ENCODE data around the gene TMEM127. TPM values are rescaled to one million over a fixed set of nuclear protein-coding genes. Genes with fewer than 3 reads are reported as not detected.
A peak's percentile ranks its signal among the peaks of the same experiment; 100 is the strongest.

The TMEM127 gene
- total RNA-seq, 1 donor: 29.1 TPM

DNA sequence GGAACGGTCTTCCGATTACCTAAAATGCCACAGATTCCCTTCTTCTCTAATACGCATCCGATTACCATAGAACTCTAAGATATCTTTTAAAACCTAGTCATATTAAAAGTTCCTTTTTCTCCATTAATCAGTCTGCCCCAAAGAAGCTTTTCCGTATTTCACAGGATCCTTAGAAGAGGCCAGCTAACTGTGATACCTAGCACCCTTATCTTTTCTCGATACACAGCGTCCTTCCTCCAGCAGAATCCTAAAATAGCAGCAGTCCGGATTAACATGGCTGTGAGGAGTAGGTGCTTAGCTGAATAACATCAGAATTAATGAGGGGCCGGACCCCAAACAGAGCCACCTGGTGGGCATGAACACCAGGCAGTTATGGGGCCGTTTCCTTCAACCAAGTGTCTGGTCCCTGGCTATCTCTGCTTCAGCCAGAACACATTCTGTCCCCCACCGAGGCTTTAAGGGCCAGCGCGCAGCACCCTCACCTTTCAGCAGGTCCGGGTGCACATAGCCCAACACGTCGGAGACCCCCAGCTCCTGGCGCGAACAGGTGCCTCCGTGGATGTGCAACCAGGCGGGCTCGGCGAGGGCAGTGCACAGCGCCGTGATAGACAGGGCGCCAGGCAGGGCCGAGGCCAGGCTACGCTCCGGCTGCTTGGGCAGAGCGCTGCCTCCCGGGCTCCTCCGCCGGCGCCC lies 995 bp downstream of the TMEM127 start:
- DNase-seq (ENCODE audit: low read depth in 2 of 3, low spot score in 2 of 3): peak in 2 of 3 donors; percentile 55 to 66

DNA sequence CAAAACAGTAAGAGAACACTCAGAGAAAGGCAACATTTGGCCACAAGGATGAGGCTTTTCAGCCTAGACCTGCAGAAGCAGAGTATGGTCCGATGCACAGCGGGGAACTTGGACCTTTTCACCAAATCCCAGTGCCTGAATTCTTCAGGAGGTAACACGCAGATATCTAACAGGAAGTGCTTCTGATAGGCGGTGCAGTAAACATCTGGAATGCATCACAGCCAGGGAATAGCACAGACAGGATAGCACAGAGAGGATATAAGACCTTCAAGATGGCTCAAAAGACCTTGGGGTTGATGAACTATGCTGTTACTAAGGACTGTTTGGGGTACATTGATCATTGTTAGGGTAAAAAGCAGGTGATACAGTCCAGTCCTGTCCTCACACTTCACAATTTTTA lies 1.7 kb downstream of the TMEM127 start:
- DNase-seq (ENCODE audit: low read depth in 2 of 3, low spot score in 2 of 3): no peak

DNA sequence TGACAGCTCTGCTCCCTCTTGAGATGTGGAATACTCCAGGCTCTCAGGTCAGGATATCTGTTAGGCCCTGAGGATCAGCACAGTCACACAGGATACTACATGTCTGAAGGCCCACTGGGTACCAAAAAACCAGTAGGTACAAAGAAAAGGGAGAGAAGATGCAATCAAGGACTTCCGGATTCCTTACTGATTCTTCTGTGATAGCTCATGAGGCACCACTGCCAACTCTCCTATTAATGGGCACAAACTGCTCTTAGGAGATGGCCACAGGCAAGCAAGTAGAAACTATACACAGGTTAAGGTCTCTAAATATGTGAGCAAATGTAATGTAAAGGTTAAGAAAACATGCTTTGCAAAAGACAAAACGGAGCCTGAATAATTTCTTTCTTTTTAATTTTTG lies 3.5 kb downstream of the TMEM127 start:
- DNase-seq (ENCODE audit: low read depth in 2 of 3, low spot score in 2 of 3): no peak

DNA sequence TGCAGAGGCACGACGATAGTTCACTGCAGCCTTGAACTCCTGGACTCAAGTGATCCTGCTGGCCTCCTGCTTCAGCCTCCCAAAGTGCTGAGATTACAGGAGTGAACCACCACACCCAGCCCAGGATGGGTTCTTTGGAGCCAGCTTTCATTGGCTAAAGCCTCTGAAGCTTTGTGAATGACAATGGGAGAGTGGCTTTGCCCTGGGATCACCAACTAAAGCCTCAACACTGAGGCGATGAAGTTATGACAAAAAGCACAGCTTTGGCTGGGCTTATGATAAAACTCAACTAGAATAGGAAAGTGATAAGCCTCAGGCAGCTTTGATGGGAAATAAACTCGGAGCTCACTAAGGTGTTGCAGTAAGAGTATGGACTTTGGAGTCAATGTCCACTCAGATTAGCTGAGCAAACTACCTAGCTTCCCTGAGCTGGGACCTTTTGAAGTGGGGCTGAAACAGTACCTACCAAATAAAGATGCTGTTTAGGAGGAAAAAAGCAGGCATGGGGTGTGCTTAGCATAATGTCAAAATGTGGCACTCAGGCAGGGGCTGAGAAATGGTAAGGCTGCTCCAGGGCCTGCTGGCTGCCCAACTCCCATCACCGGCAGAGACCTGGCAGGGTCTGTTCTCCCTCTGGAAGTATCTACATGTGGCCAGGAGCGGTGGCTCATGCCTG lies 4.3 kb downstream of the TMEM127 start:
- DNase-seq (ENCODE audit: low read depth in 2 of 3, low spot score in 2 of 3): no peak

DNA sequence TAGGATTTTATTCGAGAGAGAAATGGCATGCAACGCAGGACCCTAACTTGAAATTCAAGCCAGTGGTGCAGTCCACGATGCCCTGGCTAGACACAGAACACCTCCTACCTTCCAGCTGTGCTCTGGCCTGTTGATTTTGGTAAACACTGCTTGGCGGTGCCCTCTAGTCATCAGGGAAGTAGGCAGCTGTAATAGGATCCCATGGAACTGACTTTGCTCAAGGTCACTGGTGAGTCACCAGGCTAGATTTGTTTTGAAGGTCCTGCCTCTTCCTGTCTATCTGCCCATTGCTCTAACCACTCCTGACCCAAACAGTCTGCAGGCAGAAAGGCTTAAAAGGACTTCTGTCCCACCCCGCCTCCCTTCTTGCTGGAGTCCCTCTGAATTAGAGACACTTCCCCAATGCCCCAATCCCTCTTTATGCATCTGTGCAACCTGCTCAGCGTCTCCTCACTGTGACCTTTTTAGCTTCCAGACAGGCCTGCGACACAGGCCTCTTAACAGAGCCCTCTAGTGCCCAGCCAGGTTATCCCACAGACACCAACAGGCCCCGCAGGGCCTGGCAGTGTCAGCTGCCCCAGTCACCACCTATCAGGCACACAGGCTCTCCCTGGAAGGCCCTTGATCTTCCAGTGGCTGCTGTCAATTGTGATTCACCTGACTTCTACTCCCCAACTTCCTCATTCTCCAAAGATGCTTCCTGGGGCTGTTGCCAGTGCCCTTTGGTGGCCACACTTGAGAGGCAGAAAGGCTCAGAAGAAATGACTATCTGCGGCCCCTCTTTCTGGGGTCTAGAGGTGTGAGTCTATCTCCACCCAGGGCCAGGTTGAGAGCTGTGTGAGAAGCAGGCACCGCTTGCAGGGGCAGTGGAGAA lies 5.2 kb downstream of the TMEM127 start:
- peak in 2 of 3 donors; percentile 79 to 82 for DNase-seq (ENCODE audit: low read depth in 2 of 3, low spot score in 2 of 3)

DNA sequence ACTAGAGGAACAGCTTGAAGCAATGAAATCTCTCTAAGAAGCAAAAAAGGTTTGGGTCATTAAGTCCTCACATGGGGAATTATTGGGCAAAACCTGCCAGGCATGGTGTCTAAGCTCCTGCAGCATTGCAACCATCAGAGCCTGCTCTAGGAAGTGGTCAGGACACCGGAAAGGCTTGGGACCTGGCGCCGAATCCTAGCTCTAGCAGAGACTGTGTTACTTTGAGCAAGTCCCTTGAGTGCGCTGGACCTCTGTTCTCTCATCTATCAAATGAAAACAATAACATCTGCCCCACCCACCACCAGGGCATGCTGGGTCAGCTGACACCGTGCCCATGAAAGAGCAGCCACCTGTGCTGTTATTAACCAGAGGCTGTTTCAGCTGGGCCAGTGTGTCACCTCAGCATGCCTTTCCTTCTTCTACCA lies 6.3 kb downstream of the TMEM127 start:
- DNase-seq (ENCODE audit: low read depth in 2 of 3, low spot score in 2 of 3): no peak

DNA sequence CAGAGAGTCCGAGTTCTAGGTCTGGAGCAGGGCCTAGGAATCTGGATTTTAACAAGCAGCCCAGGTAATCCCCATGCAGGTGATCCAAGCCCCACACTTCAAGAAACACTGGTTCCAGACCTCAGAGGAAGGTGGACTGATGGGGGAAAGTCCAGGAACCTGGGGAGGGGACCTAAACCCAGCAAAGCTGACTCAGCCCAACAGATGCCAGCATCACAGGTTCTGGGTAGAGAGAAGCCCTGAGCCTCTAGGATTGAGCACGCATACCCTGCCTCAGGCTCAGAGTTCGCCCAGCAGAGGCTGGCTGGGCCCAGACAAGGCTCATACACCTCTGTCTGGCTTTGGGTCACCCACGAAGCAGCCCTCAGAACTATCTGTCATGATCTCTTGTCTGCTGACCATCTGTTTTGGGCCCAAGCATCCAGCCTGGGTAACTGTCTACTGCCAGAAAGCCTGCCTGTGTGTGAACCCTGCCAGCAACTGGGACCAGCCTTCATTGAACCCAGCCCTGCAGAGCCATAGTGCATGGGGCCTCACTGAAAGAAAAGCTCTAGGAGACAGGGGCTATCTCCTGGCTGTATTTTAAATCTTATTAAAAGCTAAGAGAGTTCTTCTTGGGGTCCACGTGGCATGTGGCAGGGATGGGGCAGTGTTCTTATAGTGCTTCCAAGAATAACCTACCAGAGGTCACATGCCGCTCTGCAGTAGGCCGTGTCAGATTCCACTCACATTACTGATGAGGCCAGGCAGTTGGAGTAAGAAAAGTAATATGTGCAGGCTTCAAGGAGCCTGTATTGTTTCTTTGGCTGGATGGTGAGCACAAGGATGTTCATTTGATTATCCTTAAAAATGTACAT lies 7.4 kb downstream of the TMEM127 start:
- DNase-seq (ENCODE audit: low read depth in 2 of 3, low spot score in 2 of 3): no peak

DNA sequence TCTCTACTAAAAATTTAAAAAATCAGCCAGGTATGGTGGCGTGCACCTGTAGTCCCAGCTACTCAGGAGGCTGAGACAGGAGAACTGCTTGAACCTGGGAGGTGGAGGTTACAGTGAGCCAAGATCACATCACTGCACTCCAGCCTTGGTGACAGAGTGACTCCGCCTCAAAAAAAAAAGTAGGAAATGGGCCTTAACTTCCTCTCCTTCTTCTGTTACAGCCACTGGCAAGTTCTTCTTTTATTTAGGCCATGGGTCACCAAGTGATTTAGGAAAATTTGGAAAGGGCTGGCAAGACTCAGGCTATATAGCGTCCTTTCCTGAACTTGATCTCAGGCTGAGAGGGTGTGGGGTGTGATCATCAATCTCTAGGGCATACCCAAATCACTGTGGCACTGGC lies 8.1 kb downstream of the TMEM127 start:
- peak in 1 of 3 donors; percentile 25 for DNase-seq (ENCODE audit: low read depth in 2 of 3, low spot score in 2 of 3)

DNA sequence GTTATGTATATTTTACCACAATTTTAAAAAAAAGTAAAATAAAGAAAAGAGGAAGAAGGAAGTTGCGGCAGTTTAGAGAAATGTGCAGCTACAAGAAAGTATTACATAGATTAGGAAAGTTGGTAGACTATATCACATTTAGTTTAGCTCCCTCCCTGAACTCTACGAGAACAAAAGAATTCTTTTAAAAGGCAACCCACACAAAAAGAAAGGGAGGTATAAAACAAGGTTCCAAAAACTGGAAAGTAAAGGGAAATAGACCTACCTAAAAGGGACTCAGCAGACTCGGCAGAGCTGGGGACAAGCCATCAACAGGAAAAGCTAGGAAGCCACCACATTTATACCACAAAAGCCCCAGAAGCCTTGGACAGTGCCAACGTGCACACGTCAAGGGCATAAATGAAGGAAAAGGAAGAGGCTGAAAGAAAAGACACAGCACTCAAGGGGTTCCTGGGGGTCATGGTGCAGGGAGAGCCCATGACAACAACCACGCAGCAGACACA lies 9.1 kb downstream of the TMEM127 start:
- DNase-seq (ENCODE audit: low read depth in 2 of 3, low spot score in 2 of 3): peak in 2 of 3 donors; percentile 52 to 77

DNA sequence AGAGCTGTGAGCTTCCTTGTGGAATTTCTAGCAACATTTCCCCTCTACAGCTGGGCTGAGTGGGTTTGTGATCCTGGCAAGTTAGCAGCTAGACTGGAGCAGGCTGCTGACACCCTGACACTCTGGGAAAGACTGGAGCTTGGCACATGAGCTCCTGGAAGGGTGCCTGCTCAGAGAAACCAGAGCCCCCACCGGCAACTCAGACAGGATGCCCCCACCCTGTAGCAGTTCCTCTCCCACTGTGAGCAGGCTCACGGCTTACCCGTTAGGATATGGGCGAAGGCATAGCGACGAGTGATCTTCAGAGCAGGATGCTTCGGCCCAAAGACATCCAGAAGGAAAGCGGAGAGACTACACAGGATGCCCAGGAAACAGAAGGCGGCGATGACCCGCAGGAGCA lies 11.2 kb downstream of the TMEM127 start:
- DNase-seq (ENCODE audit: low read depth in 2 of 3, low spot score in 2 of 3): peak in 1 of 3 donors; percentile 24

DNA sequence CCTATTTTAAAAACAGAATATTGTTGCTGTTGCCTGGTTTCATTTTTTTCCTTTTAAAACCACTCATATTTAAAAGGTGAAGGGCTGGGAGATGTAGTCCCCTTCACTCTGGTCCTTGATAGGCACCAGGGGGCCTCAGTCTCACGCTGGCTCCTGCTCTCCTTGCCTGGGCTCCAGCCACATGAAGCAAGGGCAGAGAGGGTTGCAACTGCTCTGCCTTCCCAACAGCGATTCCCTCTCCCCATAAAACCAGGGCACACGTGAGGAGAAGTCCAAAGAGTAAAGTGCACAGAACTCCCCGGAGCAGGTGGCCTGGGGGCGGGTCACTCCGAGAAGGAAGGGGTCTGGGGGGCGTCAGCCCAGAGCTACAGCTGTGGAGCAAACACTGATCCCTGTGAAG lies 12.8 kb downstream of the TMEM127 start:
- DNase-seq (ENCODE audit: low read depth in 2 of 3, low spot score in 2 of 3): no peak

DNA sequence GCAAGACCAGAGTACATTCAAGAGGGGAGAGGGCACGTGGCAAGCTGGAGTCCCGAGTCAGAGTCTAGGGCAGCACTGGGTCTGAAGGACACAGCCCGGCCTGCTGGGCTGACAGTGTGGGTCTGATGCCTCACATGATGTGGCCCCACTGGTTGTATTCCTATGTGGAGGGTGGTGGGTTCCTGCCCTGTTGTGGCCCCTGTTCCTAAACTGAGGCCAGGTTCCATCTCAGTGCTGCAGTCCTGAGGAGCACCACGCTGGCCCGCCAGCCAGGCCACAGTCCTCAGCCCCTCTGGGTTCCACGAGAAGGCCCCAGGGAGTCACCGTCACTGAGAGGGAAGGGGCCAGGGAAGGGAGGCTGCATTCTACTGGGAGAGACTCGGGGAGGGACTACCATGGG lies 13.3 kb downstream of the TMEM127 start:
- DNase-seq (ENCODE audit: low read depth in 2 of 3, low spot score in 2 of 3): no peak

DNA sequence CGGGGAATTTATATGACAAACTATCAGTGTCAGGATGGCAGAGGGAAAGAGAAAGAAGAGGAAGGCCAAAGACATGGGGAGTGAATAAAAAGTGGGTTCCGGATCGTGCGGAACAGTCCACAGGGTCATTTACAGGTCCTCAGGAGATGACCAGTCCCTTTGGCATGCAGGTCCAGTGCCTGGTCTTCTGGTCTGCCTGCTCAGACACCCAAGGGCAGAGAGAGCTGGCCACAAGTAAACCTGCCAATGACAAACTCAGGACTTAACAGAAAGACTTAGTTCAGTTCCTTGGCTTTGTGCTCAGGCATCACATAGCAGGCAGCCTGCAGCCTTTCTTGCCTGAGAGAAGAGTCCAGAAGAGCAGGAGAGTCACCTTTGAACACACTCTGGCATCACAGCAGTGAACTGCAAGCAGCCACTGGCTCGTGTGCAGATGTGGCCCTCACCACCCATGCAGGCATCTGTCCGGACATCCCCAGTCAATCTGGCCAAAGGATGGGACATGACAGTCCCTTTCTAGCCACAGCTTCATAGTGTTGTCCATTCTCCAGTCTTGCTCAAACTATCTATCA lies 14.0 kb downstream of the TMEM127 start:
- DNase-seq (ENCODE audit: low read depth in 2 of 3, low spot score in 2 of 3): no peak

DNA sequence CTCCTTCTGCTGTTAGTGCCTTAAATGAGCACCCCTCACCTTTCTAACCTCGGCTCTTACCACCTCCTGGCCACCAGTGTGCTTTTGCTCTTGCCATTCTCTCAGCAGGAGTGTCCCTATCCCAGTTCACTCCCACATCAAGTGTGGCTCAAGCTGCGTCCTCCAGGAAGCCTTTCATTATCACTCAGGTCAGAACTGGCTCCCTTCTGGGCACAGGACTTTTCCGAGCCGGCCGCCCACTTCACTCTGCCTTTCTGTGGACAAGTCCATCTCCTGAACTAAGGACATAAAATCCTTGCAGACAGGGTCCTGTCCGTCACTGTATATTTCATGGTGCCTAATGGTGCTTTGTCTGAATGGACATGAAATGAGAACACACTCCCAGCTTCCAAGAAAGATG lies 15.6 kb downstream of the TMEM127 start:
- no peak for DNase-seq (ENCODE audit: low read depth in 2 of 3, low spot score in 2 of 3)

DNA sequence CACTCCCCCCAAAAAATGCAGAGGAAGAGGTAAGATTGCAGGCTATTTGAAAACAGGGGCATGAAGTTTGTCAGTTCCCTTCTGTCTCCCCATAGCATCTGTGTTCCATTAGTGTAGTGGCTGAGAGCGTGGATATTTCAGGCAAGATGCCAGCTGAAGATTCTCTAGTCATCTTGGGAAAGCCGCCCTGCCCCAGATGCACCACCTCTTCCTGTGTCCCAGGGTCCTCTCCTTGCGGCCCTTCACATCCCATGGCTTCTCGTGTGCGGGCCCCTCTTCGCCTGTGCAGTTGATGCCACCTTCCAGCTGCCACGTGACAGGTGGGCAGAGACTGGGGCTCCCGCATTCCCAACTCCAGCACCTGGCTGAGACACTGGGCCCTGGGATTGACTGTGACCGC lies 16.1 kb downstream of the TMEM127 start:
- no peak for DNase-seq (ENCODE audit: low read depth in 2 of 3, low spot score in 2 of 3)

DNA sequence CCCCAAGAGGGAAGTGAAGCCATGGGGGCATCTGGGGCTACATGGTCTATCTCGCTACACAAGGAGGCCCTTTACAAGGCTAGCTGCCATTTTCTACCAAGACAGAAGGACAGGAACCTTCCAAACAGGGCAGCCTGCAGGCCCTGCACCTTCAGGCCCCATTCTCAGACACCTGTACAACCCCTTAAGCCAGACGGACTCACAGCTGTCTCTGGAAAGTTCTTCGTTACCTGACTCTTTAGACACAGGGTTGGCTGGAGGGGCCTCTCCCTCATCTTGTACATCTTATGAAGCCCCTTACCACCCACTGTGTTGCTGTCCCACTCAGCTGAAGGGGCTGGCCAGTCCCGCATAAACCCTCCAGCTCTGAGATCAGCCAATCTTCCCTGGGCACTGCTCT lies 17.2 kb downstream of the TMEM127 start:
- no peak for DNase-seq (ENCODE audit: low read depth in 2 of 3, low spot score in 2 of 3)

DNA sequence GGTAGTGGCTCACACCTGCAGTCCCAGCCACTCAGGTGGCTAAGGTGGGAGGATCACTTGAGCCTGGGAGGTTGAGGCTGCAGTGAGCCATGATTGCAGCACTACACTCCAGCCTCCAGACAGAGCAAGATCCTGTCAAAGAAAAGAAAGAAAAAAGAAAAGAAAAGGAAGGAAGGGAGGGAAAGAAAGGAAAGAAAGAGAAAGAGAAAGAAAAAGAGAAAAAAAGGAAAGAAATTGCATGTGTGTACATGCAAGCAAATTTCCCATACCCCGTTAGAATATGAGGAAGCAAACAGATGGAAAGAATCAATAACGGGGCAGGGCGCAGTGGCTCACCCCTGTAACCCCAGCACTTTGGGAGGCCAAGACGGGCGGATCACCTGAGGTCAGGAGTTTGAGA lies 17.9 kb downstream of the TMEM127 start:
- no peak for DNase-seq (ENCODE audit: low read depth in 2 of 3, low spot score in 2 of 3)

DNA sequence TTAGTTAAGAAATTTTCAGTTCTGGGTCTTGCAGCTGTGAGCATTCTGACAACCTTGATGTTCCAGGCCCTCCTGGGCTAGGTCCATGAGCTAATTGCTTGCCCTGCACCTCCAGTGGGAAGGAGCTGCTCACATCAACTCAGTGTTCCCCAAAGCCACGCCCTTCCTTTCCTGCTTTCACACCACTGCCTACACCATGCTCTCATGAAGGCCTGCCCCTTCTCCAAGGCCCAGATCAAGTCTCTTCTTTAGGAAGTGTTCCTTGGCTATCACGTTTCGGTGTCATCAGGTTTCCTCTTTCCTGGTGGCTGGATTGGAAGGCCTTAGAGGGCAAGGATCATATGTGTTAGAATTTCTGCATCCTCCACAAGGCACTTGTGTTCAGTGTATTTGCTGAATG lies 18.8 kb downstream of the TMEM127 start:
- no peak for DNase-seq (ENCODE audit: low read depth in 2 of 3, low spot score in 2 of 3)

DNA sequence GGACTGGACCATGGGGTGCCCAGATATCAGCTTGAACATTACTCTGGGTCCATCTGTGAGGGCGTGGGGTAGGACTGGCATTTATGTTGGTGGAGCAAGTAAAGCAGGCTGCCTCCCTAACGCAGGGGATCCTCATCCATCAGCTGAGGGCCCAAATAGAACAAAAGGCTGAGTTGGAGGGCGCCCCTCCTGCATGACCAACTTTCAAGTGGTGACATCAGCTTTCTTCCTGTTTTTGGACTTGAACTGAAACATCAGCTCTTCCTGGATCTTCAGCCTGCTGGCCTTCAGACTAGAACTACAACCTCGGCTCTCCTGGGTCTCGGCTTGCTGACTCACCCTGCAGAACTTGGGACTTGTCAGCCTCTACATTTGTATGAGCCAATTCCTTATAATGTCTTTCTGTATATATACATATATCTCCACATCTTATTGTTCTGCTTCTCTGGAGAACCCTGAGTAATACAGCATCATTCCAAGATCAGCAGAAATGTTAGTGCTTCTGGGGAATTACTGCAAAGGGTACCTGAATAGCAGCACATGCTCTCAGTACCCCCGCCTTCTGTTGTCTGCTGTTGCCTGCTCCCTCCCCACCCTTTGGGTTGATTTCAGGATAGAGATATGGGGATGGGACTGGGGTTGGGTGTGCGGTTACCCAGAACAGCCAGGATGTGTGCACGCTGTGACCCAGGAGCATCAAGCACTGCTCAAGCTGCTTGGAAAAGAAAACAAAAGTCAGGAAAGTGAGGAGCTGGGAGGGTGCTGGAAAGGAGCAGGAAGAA lies 20.0 kb downstream of the TMEM127 start:
- peak in 1 of 3 donors; percentile 39 for DNase-seq (ENCODE audit: low read depth in 2 of 3, low spot score in 2 of 3)

Data from hematopoietic multipotent progenitor cell (in vitro differentiated cells).